ENCODE data around the gene PIP5K1B. TPM values are rescaled to one million over a fixed set of nuclear protein-coding genes. Genes with fewer than 3 reads are reported as not detected.

Gene PIP5K1B
- total and polyA plus RNA-seq, 2 of the 13 experiments (the other 11 are each of a cell fraction or from before 2014, with no cell fraction given), result 15.8 to 17.5 TPM

- no peak for ATAC-seq
- no peak for FAIRE-seq
- H3K4me3 ChIP-seq (replicated peaks in 1 of 3; ENCODE audit: insufficient read depth in 1 of 3, low read depth in 2 of 3, low read length in 3 of 3), result no peak overlapping the region
- H4K20me1 ChIP-seq (ENCODE audit: insufficient read depth, low read length), result no peaks in the 10 kb centered on the region
- no peak overlapping the region for H3K9ac ChIP-seq (ENCODE audit: insufficient read depth, low read depth, low read length)
- H3K9me3 ChIP-seq (ENCODE audit: low read length), result no peaks in the 10 kb centered on the region
- no peaks in the 10 kb centered on the region for H3K27me3 ChIP-seq (ENCODE audit: control insufficient read depth in 1 of 2, insufficient read depth in 2 of 2, low read length in 2 of 2)
- ChIA-PET CTCF (ENCODE audit: low intra/inter-chr PET ratio, low total read pairs) (no interaction called here), POLR2A (no interaction called here)
- in situ Hi-C loops (cut with HindIII; ENCODE audit: extremely low pct_ligation_motif_present, low pct_unique_long_range_greater_than_20kb), result no loop called here
- 96% methylated on average over 2 of the region's 2 CpGs for WGBS (ENCODE audit: low lambda C conversion rate)
- peaks cover 9% of the 10 kb centered on the region for H3K79me2 ChIP-seq (ENCODE audit: insufficient read depth, low read length)
- no peak overlapping the region for H2AFZ ChIP-seq (ENCODE audit: low read length)
- no peaks in the 10 kb centered on the region for H3K4me1 ChIP-seq (ENCODE audit: insufficient read depth, low read length)
- no peaks in the 10 kb centered on the region; a peak in 1 of 5 replicates for H3K36me3 ChIP-seq (replicated peaks in 1 of 2; ENCODE audit: control insufficient read depth in 1 of 2, insufficient read depth in 2 of 2, low read length in 2 of 2)
- intact Hi-C loops (cut with micrococcal nuclease; ENCODE audit: unreplicated experiment), result no loop called here
- TF ChIP-seq MAFK (conservative IDR thresholded peaks at IDR 0.05 in 1 of 2, IDR thresholded peaks at IDR 0.05 in 1 of 2; ENCODE audit: low read length in 2 of 2), result peak; percentile 75 to 81
- TF ChIP-seq, protein P1, sequence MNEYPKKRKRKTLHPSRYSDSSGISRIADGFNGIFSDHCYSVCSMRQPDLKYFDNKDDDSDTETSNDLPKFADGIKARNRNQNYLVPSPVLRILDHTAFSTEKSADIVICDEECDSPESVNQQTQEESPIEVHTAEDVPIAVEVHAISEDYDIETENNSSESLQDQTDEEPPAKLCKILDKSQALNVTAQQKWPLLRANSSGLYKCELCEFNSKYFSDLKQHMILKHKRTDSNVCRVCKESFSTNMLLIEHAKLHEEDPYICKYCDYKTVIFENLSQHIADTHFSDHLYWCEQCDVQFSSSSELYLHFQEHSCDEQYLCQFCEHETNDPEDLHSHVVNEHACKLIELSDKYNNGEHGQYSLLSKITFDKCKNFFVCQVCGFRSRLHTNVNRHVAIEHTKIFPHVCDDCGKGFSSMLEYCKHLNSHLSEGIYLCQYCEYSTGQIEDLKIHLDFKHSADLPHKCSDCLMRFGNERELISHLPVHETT (CRISPR knock-in tag; conservative IDR thresholded peaks at IDR 0.05), result no peak
- peak; percentile 74 for TF ChIP-seq MAFF (IDR thresholded peaks at IDR 0.05; ENCODE audit: low read depth, low read length)
- H3K27ac ChIP-seq (ENCODE audit: extremely low read length, insufficient read depth, low read length), result no peak overlapping the region
- H3K4me2 ChIP-seq (ENCODE audit: low read depth, low read length), result no peak overlapping the region
- no TSS peak for BruUV-seq (replicated peaks)
- no peak for DNase-seq (ENCODE audit: low spot score)
Observed at GRCh38 chr9:68800836-68801235, 95.8 kb downstream of the PIP5K1B start.

GRCh38 chr9:68802525-68803015, 97.5 kb downstream of the PIP5K1B start:
- no peaks in the 10 kb centered on the region for H3K9me3 ChIP-seq (ENCODE audit: low read length)
- no TSS peak for BruUV-seq (replicated peaks)
- TF ChIP-seq KDM2A (CRISPR knock-in tag; IDR thresholded peaks at IDR 0.05; ENCODE audit: borderline replicate concordance, low read depth) (no peak), ZBTB20 (CRISPR knock-in tag; IDR thresholded peaks at IDR 0.05; ENCODE audit: borderline replicate concordance, low read depth) (no peak), RFXANK (CRISPR knock-in tag; IDR thresholded peaks at IDR 0.05) (no peak), NCOA1 (CRISPR knock-in tag; IDR thresholded peaks at IDR 0.05) (no peak), RARG (CRISPR knock-in tag; IDR thresholded peaks at IDR 0.05; ENCODE audit: low read depth) (no peak), NFYB (CRISPR knock-in tag; IDR thresholded peaks at IDR 0.05) (no peak), ZSCAN29 (CRISPR knock-in tag; conservative IDR thresholded peaks at IDR 0.05) (no peak), NFE2L2 (IDR thresholded peaks at IDR 0.05; ENCODE audit: low read length) (no peak), KLF16 (CRISPR knock-in tag; IDR thresholded peaks at IDR 0.05) (no peak), ZFP37 (CRISPR knock-in tag; IDR thresholded peaks at IDR 0.05; ENCODE audit: borderline replicate concordance) (no peak)
- TF ChIP-seq, protein P2, sequence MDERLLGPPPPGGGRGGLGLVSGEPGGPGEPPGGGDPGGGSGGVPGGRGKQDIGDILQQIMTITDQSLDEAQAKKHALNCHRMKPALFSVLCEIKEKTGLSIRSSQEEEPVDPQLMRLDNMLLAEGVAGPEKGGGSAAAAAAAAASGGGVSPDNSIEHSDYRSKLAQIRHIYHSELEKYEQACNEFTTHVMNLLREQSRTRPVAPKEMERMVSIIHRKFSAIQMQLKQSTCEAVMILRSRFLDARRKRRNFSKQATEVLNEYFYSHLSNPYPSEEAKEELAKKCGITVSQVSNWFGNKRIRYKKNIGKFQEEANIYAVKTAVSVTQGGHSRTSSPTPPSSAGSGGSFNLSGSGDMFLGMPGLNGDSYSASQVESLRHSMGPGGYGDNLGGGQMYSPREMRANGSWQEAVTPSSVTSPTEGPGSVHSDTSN (CRISPR knock-in tag; IDR thresholded peaks at IDR 0.05), result no peak
- POLR2A ChIA-PET, result no interaction called here
- DNase-seq (ENCODE audit: low spot score) (no peak), ATAC-seq (no peak), FAIRE-seq (no peak)
- no peaks in the 10 kb centered on the region for H3K27me3 ChIP-seq (ENCODE audit: control insufficient read depth in 1 of 2, insufficient read depth in 2 of 2, low read length in 2 of 2)
- H2AFZ ChIP-seq (ENCODE audit: low read length), result no peak overlapping the region
- no peak overlapping the region for H3K27ac ChIP-seq (ENCODE audit: extremely low read length, insufficient read depth, low read length)
- no peaks in the 10 kb centered on the region for H3K79me2 ChIP-seq (ENCODE audit: insufficient read depth, low read length)
- H3K4me2 ChIP-seq (ENCODE audit: low read depth, low read length), result no peak overlapping the region
- no peaks in the 10 kb centered on the region for H4K20me1 ChIP-seq (ENCODE audit: insufficient read depth, low read length)
- H3K36me3 ChIP-seq (replicated peaks in 1 of 2; ENCODE audit: control insufficient read depth in 1 of 2, insufficient read depth in 2 of 2, low read length in 2 of 2), result peaks cover 0 to 2% of the 10 kb centered on the region in 2 experiments; a peak in 1 of 5 replicates
- H3K4me3 ChIP-seq (replicated peaks in 1 of 3; ENCODE audit: insufficient read depth in 1 of 3, low read depth in 2 of 3, low read length in 3 of 3), result no peak overlapping the region
- no peak overlapping the region for H3K9ac ChIP-seq (ENCODE audit: insufficient read depth, low read depth, low read length)
- CTCF ChIA-PET (ENCODE audit: low intra/inter-chr PET ratio, low total read pairs), result no interaction called here
- in situ Hi-C loops (cut with HindIII; ENCODE audit: extremely low pct_ligation_motif_present, low pct_unique_long_range_greater_than_20kb) (no loop called here), intact Hi-C loops (cut with micrococcal nuclease; ENCODE audit: unreplicated experiment) (no loop called here)
- H3K4me1 ChIP-seq (ENCODE audit: insufficient read depth, low read length), result no peaks in the 10 kb centered on the region
- WGBS (ENCODE audit: low lambda C conversion rate), result 92% methylated on average over 6 of the region's 6 CpGs
